ENCODE results near the gene SPATS2. TPM values are rescaled to one million over a fixed set of nuclear protein-coding genes. Genes with fewer than 3 reads are reported as not detected.
"Not testable (repeated sequence)": the region's sequence is repeated elsewhere in the genome, so short reads cannot be mapped to it uniquely, and the experiment has no call there.

The SPATS2 gene
- 13.8 TPM for total RNA-seq

GRCh38 chr12:49367381-49368239 is at the start of gene SPATS2:
Gene SPATS2, plus strand, starts transcription at chr12:49367462. Its CDS starts 93,551 bp downstream, at chr12:49461013.
- intact Hi-C loops (cut with DNase I): loop anchor here (1.0 to 2.0 kb wide), 2 partner anchors 9 to 339 kb away; partner anchors contain the start of gene FMNL3
- peak within 1 kb of the TSS; percentile 90 to 98 for H3K27ac ChIP-seq
- no peaks in the 10 kb centered on the region for H3K27me3 ChIP-seq
- no peaks in the 10 kb centered on the region for H3K9me3 ChIP-seq
- H3K4me1 ChIP-seq: peaks cover 4 to 6% of the 10 kb centered on the region in 2 donors
- peak within 1 kb of the TSS; percentile 58 to 94 for H3K4me3 ChIP-seq
- H3K36me3 ChIP-seq: no peaks in the 10 kb centered on the region
- TF ChIP-seq CTCF (IDR thresholded peaks at IDR 0.05): no peak
- peak in 1 of 2 donors; percentile 96 for DNase-seq (ENCODE audit: low spot score in 2 of 2)

- H3K36me3 ChIP-seq; H3K4me3 ChIP-seq; H3K27ac ChIP-seq; H3K4me1 ChIP-seq; H3K27me3 ChIP-seq; intact Hi-C loops (cut with DNase I); DNase-seq (ENCODE audit: low spot score in 2 of 2); H3K9me3 ChIP-seq: not testable (repeated sequence)
Measured at GRCh38 chr12:49320411-49321103, 46.7 kb upstream of the SPATS2 start.

- Histone ChIP-seq H3K4me3 (peak overlapping the region; percentile 64 to 74), H3K9me3 (no peaks in the 10 kb centered on the region), H3K4me1 (peaks cover 0 to 9% of the 10 kb centered on the region in 2 donors), H3K36me3 (no peaks in the 10 kb centered on the region), H3K27me3 (no peaks in the 10 kb centered on the region), H3K27ac (no peak overlapping the region)
- intact Hi-C loops (cut with DNase I): no loop called here
- DNase-seq (ENCODE audit: low spot score in 2 of 2): no peak
- no peak for TF ChIP-seq CTCF (IDR thresholded peaks at IDR 0.05)
Measured at GRCh38 chr12:49322367-49322707, 44.9 kb upstream of the SPATS2 start.

- peak; percentile 91 to 98 for DNase-seq (ENCODE audit: low spot score in 2 of 2)
- H3K36me3 ChIP-seq: no peaks in the 10 kb centered on the region
- H3K27ac ChIP-seq: no peak within 1 kb of the TSS
Measured at GRCh38 chr12:49322708-49323523, 44.3 kb upstream of the SPATS2 start, which contains the start of gene TROAP. Gene TROAP, plus strand, starts transcription at chr12:49323255. Its CDS starts 354 bp downstream, at chr12:49323609.

GRCh38 chr12:49323524-49324097 is 43.7 kb upstream of the SPATS2 start:
- Histone ChIP-seq H3K27me3 (no peaks in the 10 kb centered on the region), H3K27ac (no peak overlapping the region), H3K4me3 (peak overlapping the region; percentile 42 to 64), H3K36me3 (no peaks in the 10 kb centered on the region), H3K4me1 (peaks cover 0 to 9% of the 10 kb centered on the region in 2 donors), H3K9me3 (no peaks in the 10 kb centered on the region)
- intact Hi-C loops (cut with DNase I): no loop called here
- no peak for DNase-seq (ENCODE audit: low spot score in 2 of 2)
- no peak for TF ChIP-seq CTCF (IDR thresholded peaks at IDR 0.05)

More at GRCh38 chr12:49322708-49323523, 44.3 kb upstream of the SPATS2 start, which contains the start of gene TROAP:
- peak within 1 kb of the TSS; percentile 64 to 74 for H3K4me3 ChIP-seq
- H3K9me3 ChIP-seq: no peaks in the 10 kb centered on the region
- H3K4me1 ChIP-seq: peaks cover 0 to 9% of the 10 kb centered on the region in 2 donors
- intact Hi-C loops (cut with DNase I): no loop called here
- no peaks in the 10 kb centered on the region for H3K27me3 ChIP-seq
- no peak for TF ChIP-seq CTCF (IDR thresholded peaks at IDR 0.05)
